Upper lobe of left lung (tissue), 4 donors: ENCODE results near the gene MYO16.

Experiments used
- CTCF ChIP-seq, 6 experiments: fragments of 450-650 bp in 4 of 6; fragments of 200-600 bp in 2 of 6; sonication (generic) in 2 of 6; IDR thresholded peaks; one replicate each; pipeline ENCODE4 v1.5.1; 2016 to 2019; ENCODE audit warnings: antibody characterized with exemption in 6 of 6
- POLR2A ChIP-seq, 4 donors: fragments of 450-650 bp; IDR thresholded peaks; one replicate each; pipeline ENCODE4 v1.5.1; 2016 to 2017; ENCODE audit warnings: antibody characterized with exemption in 4 of 4, mild to moderate bottlenecking in 2 of 4

DNA sequence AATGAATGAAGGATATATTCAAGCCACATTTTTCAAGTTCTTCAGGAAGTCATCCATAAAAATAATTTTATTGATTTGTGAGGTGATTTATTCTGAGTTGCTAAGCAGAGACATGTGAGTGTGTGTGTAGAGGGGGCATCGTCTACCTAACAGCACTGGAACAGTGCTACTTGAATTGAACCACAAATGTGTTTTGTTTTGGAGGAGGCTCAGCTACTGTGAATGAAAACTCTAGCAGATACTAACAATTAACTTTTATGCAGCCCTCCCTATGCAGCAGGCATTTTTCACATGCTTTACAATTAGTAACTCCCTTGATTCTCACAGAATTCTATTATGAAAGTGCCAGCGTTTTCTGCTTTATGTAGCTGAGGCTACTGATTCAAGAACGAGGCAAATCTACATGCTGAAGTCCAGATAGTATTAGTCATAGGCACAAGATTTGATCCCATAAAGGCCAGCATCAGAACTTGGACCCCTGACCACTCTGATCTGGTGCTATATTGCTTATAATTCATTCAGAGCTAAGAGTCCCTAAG lies 103.7 kb downstream of the MYO16 start:
- TF ChIP-seq CTCF (IDR thresholded peaks at IDR 0.05) (no peak), POLR2A (IDR thresholded peaks at IDR 0.05) (no peak)
